Hematopoietic multipotent progenitor cell treated with erythropoietin and hydrocortisone succinate and interleukin-3 and kit ligand, for 17 days (in vitro differentiated cells): ENCODE measurements around the gene GPX8.
A peak's percentile ranks its signal among the peaks of the same experiment; 100 is the strongest.

Experiments
- DNase-seq: peaks from one replicate; pipeline ENCODE4 v3.0.0-alpha.2; 2015; ENCODE audit warnings: low spot score

The GPX8 gene

DNA sequence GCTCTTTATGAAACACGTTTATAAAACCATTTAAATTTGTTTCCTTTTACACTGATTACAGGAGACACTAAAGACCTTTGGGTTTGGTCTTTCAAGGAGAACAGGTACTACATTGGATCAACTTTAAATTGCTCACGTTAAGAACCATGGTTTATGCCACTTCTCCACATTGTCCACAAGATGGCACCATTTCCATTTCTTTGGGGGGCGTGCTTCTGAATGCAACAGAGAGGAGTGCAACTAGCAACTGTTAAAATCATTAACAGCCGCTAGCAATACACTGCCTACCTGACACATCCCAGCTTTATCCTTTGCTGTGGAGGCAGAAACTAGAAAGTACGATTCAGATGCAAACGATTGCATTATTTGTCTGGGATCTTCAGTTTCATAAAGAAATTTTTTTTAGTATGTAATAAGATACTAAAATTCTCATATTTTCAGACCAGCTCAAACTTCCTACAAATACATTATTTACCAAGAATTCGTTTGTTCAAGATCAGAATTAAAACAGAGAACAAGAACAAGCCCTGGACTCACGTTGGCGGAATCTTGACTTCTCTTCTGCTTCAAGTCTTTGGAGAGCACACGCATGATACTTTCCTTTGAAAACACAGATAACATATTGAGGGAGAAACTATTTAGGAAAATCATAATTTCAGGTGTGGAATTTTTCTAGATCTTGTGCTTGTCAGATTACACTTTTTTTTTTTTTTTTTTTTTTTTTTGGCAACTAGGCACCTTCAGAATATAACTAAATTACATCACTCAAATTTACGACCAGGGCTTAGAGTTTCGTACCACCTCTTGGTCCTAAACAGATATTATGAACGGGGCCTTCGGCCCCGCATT lies 12.3 kb downstream of the GPX8 start:
- peak; percentile 81 for DNase-seq

DNA sequence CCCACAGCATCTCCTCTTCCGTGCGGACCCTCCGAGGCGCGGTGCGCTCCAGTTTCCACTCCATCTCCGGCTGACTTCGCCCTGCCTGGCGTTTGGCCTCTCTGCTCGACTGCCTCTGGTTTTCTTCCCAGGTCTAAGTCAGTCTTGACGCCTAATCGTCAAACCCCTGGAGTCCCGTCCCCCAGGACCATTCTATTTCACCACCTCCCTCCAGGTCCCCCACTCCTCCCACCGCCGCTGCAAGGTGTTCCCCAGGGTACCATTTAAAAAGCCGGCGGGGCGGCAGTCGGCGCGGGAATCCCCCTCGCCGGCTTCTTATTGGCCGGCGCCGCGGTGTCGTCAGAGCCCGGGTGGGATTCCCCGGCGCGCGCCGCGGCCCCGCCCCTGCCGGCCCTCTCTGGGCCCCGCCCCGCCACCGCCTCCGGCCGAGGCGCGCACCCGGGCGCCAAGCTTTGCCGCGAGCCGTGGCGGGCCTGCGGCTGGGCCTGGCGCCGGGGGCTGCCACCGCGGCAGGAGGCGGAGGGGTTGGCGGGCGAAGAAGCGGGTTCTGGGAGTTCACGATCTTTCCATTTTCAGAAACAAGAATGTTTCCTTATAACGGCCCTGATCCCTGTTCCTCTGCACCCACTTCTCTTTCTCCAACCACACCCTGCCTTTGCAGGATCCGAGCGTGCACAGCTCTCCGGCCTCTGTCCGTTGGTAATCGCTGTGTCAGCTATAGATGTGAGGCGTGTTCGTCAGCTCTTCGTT lies 13.1 kb downstream of the GPX8 start, which contains the start of gene CDC20B:
TSS of gene CDC20B (minus strand) at position 241 of the 750 bp plus-strand sequence. CDS start at position 64, 177 bp downstream.
- peak; percentile 56 for DNase-seq

GRCh38 chr5:55173687-55174230 lies 13.8 kb downstream of the GPX8 start:
- DNase-seq = no peak

DNA sequence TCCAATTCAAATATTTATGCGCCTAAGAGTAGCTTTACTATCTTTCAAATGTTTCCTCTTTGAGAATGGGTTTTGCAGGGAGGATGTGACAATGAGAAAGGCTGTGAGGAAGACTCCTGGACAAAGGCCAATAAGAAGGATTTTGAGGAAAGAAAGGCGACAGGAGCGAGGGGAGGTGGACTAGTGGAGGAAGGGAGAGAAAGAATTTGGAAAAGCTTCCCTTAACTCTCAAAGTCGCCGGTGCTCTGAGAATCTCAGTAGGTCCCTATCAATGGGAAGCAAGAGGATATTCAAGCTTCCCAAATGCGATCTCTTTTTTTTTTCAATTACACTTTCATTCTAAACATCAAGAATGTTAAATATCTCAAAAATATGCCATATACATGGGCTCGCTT lies 15.8 kb downstream of the GPX8 start:
- DNase-seq = no peak

DNA sequence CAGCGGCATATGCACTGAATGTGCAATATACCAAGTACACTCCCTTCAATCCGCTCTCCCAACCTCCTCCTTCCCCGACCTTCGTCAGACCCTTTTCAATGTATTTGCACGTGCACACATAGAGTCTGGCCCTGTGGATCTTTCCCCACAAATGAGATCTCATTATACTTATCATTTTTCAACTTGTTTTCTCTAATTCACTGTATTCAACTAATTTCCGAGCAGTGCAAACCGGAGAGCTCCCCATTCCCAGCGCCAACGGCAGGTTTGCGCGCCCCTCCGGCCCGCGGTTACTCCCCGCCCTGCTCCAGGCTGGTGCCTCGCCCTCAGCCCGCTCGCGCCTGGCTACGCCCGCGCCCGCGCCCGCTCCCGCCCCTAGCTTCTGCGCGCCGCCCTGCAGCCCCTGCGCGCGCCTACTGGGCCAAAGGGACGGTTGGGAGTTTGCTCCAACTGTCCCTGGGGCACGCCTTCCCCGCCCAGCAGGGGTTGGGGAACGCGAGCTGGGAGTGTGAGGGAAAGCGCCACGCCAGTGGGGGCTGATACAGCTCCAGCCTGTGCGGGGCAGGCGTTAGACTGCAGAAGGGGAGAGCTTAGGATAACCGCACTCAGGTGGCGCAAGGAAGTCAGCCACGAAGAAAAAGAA lies 16.3 kb downstream of the GPX8 start:
- DNase-seq = peak; percentile 16

DNA sequence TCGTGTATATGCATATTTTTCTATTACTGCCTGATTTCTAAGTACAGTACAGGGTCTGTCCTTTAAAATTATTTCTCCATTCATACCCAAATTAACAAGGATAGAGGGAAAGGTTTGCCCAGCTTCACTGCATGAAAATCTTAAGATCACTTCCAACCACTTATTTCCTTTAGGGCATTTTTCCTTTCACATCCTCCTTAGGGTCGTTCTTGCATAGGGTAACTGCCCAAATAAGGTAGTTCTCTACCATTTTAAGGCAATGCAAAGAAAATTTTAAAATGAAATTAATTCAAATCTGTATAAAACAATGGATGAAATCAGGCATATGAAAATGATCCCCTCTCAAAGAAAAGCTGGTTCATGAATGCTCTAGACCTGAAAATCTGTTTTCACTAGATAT lies 17.1 kb downstream of the GPX8 start:
- DNase-seq = no peak

- DNase-seq = no peak
These were observed 20.0 kb downstream of the GPX8 start for GRCh38 chr5:55180016-55180415.

- DNase-seq = no peak
These were observed 27.4 kb downstream of the GPX8 start for GRCh38 chr5:55187370-55187769.

GRCh38 chr5:55188656-55189540 lies 28.9 kb downstream of the GPX8 start:
- DNase-seq = no peak

GRCh38 chr5:55191165-55191564 lies 31.2 kb downstream of the GPX8 start:
- no peak for DNase-seq

- DNase-seq = no peak
These were observed 45.0 kb downstream of the GPX8 start for GRCh38 chr5:55205001-55205400.

DNA sequence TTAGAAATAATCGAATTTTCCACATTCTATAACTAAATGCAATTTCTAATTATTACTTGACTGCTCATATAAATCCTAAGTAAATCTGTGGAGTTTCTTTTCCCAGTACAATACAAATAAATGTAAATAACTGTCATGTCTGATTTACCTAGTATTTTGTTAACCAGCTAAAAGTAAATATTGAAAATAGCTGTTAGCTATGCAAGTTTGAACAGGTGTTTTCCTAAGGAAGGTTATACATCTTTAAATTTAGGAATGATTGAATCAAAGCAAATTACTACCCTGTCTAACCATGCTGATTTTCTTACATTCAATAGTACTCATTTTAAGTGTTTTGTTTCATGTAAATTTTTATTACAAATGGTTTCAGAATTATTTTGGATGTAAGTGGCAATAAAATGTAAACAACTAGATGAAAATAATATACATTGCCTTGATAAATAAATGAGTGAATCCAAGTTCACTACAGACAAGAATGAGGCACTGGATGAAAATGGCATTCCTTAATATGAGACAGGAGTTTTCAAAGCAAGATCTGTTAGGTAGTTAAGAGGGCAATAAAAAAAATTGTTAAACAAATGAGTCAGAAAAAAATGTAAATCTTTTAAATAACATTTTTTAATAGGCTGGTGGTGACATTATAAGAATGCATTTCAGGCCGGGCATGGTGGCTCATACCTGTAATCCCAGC lies 51.4 kb downstream of the GPX8 start:
- no peak for DNase-seq
